ENCODE measurements around the gene ZNF91.

GRCh38 chr19:23382955-23383354 is 12.3 kb downstream of the ZNF91 start:
- TF ChIP-seq CTCF (IDR thresholded peaks at IDR 0.05): no peak
- TF ChIP-seq POLR2A (IDR thresholded peaks at IDR 0.05): no peak
- TF ChIP-seq EP300 (IDR thresholded peaks at IDR 0.05): no peak
